HG02798 (cell line): ENCODE measurements around the gene NUP62.
"Not testable (repeated sequence)": the region's sequence is repeated elsewhere in the genome, so short reads cannot be mapped to it uniquely, and the experiment has no call there.

Experiments
- ATAC-seq: cut with Tn5 transposase; IDR thresholded peaks from one replicate; pipeline ENCODE4 v1.9.1; 2021; ENCODE audit warnings: mild to moderate bottlenecking; ENCODE audit not compliant: unreplicated experiment, poor library complexity

Gene NUP62

GRCh38 chr19:49927526-49928264 lies 1.6 kb downstream of the NUP62 start:
- no peak for ATAC-seq

GRCh38 chr19:49926515-49926914 lies 2.8 kb downstream of the NUP62 start:
- no peak for ATAC-seq

DNA sequence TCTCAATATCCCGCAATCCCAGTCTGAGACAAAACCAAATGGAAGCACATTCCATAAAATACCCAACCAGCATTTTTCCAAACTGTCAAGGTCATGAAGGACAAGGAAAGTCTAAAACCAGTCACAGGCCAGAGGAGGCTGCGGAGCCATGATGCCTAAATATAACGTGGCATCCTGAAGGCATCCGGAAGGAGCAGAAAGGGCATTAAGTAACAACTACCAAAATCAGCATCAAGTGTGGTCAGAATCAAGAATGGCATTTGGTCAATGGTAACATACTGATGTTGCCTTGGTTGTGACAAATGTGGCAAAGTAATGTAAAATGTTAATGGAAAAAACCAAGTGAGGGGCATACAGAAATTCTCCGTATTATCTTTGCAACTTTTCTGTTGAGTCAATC lies 3.8 kb downstream of the NUP62 start:
- no peak for ATAC-seq

- not testable (repeated sequence) for ATAC-seq
Measured at GRCh38 chr19:49924881-49925210, 4.5 kb downstream of the NUP62 start.

- ATAC-seq = no peak
Measured at GRCh38 chr19:49924004-49924880, 5.1 kb downstream of the NUP62 start.

DNA sequence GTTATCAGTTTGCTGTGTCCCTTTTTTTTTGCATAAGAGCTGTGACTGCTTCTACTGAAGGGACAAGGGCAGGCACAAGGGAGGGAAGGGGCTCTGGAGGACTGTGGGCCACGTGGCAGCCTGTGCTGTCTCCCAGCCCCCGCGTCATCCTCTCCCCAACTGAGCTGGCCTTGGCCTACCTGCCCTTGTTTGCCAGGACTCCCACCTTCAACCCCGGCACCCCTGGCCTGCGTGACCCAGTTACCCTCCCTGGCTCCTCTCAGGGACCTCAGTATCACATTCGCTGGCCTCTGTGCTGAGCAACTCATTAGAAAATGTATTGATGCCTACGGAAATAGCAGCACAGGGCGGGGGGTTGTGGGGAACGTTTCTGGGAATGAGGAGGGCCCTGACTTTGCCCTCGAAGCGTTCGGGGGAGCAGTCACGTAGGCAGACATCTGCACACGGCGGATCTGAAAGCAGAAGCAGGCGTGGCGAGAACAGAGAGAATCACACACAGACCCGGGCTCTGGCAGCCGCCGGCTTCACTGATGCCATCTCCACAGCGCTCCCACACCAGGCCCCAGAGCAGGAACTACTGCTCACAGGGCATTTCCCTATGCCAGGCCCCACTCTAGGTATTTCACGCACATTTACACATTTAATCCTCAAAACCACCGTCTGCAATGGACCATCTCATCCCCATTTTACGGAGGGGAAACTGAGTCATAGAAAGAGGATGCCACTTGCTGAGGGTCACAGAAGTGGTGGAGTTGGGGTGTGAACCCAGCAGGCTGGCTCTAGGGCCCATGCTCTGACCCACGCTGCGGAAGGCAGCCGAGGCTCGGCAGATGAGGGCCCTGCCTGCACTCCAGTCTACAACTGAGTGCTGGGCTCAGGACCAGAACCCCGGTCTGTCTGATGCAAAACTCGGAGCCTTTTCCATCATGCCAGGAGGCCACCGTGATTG lies 6.0 kb downstream of the NUP62 start:
- no peak for ATAC-seq

DNA sequence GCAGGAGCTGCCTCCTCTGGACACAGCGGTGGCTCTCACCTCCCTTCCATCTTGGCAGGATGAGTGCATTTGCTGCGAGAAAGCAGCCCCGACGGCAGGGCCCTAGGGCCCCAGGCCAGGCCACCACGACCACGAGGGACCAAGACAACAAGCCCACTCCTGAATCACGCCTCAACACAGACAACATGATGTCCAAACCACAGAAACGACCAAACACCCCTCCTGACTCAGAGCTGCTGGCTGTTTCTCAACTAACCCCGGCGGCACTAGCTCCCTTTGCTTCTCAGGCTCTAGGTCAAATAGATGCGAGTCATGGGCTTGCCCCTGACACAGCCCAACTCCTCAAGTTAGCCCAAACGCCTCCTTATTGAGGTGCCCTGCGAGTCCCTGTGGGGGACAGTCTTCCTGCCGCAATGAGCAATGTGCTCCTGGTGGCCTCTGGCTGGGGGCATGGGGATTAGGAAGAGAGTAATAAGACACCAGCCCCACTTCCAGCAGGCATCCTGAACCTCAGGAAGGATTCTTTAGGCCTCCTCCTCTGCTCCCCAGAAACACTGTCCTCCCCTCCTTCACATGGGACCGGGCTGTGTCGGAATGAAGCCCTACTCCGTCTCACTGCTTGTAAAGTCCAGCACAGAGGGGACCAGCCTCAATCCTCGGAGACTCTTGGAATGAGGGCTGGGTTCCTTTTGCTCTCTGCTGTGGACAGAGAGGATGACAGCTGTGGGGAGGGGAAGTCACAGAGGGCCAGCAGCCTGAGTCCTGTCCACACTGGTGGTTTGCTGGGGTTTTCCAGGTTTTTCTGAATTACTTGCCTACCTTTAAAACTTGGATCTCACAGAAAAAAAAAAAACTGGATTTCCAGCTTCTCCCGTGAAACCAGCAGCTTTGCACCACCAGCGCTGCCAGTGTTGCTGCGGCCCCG lies 7.2 kb downstream of the NUP62 start:
- ATAC-seq = no peak

GRCh38 chr19:49920624-49921363 lies 8.5 kb downstream of the NUP62 start:
- no peak for ATAC-seq

GRCh38 chr19:49918089-49918488 lies 11.2 kb downstream of the NUP62 start:
- no peak for ATAC-seq

- no peak for ATAC-seq
Measured at GRCh38 chr19:49916839-49917733, 12.2 kb downstream of the NUP62 start.

GRCh38 chr19:49915271-49915670 lies 14.0 kb downstream of the NUP62 start:
- ATAC-seq = no peak

GRCh38 chr19:49913720-49914119 lies 15.6 kb downstream of the NUP62 start:
- no peak for ATAC-seq

- ATAC-seq = no peak
Measured at GRCh38 chr19:49912965-49913685, 16.2 kb downstream of the NUP62 start.

- peak; percentile 41 for ATAC-seq
Measured at GRCh38 chr19:49911381-49912145, 17.7 kb downstream of the NUP62 start.

DNA sequence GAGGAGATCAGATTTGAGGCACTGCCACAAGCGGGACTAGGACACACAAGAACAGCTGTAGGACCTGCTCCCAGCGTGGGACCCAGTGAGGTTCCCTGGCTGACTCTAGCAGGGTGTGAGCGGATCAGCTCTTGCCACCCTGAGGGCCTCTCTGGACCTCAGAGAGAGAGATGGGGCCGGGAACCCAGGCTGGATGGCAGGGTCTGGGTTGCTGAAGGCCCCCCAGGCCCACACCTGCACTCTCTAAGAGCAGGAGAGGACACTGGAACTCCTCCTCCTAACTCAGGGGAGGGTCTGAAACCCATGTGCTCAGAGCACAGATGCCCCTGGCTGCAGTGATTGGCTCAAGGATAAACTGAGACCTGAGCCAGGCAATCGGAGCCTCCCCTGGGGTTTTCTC lies 19.1 kb downstream of the NUP62 start:
- no peak for ATAC-seq
